ENCODE measurements around the gene PDE8A.

- TF ChIP-seq EZH2phosphoT487 (conservative IDR thresholded peaks at IDR 0.05; ENCODE audit: low read length) (no peak), CTCF (IDR thresholded peaks at IDR 0.05; ENCODE audit: insufficient read depth, low read length, poor library complexity, severe bottlenecking) (no peak)
Observed at GRCh38 chr15:85005319-85005718, 23.7 kb downstream of the PDE8A start.
